DMS153 treated with DMSO at 0.1 percent for 48 hours (cell line): ENCODE data around the gene IL6ST.

Experiments
- DNase-seq: peaks from one replicate; lab custom pipeline; 2025; ENCODE audit not compliant: unreplicated experiment; lab: John Stamatoyannopoulos, UW

IL6ST gene

DNA sequence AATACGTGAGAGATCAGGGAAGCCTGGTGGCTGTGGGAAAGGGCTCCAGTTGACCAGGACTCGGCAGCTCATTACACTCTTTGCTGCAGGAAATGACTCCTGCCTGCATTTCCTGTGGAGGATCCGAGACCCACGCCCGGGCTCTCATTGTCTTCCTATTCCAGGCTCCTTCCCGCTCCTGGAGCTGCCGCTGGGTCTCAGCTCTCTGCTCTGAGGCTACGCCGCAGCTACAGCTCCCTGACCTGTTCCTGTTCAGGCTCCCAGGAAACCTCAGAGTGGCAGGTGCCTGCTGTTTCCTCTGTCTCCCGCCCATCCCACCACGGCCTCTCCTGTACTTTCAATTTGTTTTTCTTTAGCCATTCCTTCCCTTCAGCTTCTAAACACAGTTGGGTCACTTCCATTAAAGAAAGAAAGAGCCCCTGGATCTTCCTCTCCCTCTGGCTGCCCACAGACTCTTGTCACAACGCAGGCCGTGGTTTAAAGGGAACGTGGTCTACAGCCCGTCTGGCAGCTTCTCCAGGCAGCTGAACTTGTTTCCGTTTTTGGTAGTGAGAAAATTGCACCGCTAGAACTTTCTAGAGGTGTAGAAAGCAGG lies 71.5 kb downstream of the IL6ST start:
- peak; percentile 6 for DNase-seq

- DNase-seq: no peak
These were observed 73.1 kb downstream of the IL6ST start for GRCh38 chr5:55921617-55922016.

- no peak for DNase-seq
These were observed 74.0 kb downstream of the IL6ST start for GRCh38 chr5:55920784-55921183.

DNA sequence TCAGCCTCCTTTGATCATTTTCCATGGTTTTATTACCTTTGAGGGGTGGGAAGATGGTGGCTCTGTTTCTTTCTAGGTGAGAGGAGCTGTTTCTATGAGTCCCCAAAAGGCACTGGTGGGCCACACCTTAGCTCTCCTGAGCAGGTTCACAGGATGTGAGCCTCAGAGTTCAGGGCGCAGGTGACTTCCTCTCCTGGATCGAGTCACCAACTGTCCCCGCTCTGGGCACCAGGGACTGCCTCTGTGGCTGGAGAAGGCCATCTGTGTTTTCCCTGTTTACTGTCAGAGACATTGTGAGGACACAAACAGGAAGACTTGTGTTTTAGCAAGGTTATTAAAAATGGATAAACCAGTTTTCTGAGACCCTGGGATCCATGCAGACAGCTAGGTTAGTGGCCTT lies 75.1 kb downstream of the IL6ST start:
- DNase-seq: no peak

DNA sequence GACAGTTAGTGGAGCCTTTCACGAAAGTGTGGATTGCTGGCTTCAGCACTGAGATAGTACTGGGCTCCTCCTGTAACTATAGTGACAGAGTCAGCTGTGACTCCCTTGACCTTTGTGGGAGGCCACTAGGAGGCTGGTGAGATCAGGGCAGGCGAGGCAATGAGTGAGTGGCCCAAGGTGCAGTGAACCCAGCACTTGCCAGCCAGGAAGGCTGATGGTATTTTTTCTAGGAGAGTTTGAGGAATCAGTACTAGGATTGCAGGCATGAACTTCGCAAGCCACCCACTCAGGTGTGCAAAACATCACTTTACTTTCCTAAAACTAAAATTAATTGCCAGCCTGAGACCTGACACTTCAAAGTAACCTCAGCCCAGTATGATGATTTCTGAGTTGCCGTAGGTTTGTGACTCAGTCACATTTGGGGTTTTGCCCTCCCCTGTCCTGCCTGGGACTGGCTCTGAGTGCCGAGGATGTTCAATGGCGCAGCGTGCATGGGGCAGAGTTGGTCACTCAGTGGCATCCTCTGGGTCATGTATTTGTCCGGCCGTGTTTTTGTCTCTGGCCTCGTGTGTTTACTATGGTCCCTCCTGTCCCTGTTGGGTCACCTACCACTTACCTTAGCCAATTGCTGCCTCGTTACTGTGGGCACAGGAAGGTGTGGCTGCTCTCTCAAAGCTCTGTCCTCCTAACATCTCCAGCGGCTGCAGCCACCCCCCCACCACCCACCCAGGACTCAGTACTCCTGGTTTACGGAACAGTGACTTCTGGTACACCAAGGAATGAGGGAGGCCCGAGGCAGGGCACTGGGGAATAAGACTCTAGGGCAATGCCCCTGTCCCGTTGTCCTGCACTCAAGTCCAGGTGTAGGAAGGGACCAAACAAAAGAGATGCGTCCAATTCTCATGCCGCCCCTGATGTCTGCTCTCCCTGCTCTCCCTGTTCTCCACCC lies 76.4 kb downstream of the IL6ST start:
- no peak for DNase-seq

DNA sequence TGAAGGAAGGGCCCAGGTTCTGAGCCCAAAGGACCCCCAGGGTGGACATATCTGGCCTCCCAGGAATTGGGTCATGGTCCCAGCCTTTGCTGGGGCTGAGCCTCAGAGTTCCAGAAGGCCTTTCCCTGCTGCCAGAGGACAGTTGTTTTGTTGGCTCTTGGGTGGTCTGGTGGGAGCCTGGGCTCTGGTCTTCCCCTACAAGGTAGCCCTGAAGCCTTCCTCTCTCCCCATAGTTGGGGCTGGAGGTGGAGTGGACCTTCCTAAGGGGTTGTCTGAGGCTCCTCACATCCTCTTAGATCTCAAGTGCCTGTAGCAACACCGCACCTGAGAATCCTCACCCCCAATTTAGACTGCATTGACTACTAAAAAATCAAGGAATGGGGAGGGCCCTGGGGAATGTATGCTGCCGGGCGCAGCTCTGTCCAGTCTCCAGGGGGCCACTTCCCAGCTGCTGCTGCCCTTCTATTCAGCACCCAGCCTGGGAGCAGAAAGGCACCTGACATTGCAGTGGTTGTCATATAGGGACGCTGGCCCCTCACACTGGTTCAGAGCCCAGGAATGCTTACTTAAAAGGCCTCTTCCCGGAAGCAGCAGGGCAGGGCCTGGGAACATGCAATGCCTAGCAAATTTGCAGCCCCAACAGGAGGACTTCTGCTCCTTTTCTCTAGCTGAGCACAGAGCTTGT lies 77.2 kb downstream of the IL6ST start:
- no peak for DNase-seq

DNA sequence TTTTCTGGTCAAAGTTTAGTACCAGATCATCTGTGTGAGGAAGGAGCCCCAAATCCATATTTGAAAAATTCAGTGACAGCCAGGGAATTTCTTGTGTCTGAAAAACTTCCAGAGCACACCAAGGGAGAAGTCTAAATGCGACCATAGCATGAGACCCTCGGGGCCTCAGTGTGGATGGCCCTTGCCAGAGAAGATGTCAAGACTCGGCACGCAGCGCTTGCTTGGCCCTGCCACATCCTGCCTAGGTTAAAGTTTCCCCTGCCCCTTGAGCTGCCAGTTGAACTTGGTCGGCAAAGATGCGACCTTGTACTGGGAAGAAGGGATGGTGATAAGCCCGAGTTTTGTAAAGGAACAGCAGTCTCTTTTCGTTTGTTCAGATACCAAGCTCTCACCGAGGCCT lies 77.8 kb downstream of the IL6ST start:
- DNase-seq: no peak

DNA sequence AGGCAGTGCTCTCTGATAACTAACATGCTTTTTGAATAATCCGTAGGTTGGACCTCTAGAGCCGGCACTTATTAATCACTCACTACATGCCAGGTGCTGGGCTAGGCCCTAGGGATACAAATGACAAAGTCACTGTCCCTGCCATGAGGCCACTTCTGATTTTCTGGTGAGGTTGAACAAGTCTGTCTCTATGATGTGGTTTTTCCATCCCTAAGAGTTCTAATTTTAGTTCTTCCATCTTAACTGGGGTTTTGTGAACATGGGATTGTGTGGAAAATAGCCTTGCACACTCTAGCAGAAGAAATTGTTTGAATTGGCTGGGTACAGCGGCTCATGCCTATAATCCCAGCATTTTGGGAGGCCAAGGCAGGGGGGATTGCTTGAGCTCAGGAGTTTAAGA lies 79.0 kb downstream of the IL6ST start:
- no peak for DNase-seq

- no peak for DNase-seq
These were observed 79.8 kb downstream of the IL6ST start for GRCh38 chr5:55914971-55915370.

DNA sequence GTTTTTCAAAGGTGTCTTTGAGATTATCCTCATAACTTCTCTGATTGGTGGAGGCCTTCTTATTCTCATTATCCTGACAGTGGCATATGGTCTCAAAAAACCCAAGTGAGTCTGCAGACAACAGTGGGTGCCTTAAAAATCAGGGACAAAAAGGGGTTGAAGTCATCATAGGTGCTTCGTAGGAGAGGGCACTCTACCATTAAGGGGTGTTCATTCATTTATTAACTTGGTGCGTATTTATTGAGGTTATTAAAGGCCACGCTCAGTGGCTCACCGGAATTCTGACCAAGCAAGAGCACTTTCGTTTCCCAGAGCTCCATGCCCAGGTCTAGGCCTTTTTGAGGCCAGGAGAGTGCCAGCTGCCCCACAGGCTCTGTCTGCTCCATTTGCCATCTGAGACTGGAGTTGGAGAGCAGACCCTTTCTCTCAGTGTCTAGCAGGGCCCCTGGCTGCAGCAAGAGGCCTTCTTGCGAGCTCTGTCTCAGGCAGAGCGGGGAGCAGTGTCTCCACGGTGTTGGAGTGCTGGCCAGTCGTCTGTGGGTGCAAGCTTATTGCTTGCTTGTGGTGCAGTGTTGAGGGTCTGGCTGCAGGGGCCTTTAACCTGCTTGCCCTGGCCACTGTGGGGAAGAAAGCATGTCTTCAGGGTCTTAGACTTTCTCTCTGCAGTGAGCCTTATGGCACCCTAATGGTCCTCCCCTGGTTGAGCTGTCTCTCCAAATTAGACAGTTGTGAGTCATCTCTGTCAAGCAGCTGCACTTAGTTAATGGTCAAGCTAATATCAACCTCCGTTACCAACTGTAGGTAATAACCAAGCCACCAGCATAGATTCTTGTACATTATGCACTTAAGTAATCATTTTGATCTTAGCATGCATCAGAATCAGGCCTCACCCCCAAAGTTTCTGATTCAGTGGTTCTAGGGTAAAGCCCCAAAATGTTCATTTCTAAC lies 81.0 kb downstream of the IL6ST start:
- DNase-seq: no peak

GRCh38 chr5:55911784-55912653 lies 82.7 kb downstream of the IL6ST start:
- DNase-seq: no peak

GRCh38 chr5:55908804-55909203 lies 86.0 kb downstream of the IL6ST start:
- no peak for DNase-seq

DNA sequence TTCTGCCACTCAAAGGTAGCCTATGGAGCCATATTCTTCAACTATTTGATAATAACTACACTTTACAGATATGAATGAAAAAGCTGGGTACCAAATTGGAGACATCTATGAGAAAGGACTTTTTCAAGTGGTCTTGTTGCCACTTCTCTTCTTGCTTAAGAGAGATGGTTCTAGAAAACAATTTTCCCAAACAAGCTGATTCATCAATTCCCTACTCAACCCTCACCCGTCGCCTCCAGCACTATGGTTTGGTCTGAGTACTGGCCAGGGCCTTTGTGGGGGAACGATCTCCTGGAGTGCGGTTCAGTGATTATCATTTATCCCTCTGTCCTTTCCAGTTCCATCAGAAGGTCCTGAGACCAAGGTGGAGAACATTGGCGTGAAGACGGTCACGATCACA lies 86.8 kb downstream of the IL6ST start:
- DNase-seq: no peak

DNA sequence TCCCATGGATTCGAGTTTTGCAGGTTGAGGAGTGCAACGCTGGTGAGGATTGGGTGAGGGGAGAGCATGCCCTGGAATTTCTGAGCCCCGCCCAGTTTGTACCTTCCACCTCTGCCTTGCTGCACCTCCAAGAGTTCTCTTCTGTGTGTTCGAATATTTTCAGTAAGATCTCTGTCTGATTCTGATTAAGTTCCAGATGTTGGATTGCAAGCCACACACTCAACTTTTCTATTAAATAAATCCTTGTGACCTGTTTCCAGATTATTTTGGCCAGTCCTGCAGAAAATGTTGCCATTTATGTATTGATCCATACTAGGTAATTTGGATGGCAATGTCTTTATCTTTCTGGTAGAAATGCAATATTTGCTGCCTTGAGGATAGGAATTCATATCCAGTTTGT lies 89.5 kb downstream of the IL6ST start:
- no peak for DNase-seq

DNA sequence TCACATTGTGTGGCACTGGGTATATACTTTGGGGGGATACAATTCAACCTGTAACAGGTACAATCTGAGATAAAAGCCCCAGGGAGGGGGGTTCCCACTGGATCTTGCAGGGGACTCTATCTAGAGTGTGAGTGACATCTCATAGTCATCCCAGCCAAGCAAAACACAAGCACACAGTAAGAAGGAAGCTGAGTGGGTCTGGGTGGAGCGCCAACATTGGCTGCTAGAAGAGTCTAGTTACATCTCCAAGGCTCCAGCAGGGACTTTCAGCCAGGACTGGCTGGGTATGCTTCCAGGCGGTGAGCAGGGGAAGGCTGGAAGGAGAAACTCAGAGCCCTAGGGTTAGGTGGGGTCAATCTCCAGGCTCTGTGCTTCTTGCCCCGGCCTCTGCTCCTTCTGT lies 90.6 kb downstream of the IL6ST start:
- DNase-seq: no peak

DNA sequence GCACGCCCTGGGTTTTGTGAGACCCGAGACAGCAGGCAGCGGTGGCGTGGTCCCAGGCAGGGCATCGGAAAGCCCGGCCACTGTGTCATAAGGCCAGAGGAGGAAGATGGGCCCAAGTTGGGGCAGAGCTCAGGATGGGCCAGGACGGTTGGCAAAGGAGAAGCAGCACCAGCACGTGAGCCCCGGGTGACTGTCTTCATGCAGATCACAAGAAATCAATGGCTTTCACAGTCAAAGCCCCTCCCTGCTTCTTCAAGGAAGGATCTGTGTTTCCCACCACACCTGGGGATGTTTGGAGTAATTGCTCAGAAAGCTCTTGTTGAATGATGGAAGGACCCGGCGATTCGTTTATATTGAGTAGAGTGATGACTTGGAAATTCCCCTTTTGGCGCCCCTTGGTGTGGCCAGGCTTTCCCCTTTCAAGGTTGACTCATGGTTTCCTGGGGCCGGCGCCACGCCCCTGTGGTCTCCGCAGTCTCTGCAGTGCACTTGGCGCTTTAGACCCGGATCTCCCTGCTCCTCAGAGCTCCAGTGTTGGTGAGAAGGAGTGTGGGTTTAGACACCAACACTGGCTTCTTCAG lies 91.6 kb downstream of the IL6ST start:
- DNase-seq: no peak

DNA sequence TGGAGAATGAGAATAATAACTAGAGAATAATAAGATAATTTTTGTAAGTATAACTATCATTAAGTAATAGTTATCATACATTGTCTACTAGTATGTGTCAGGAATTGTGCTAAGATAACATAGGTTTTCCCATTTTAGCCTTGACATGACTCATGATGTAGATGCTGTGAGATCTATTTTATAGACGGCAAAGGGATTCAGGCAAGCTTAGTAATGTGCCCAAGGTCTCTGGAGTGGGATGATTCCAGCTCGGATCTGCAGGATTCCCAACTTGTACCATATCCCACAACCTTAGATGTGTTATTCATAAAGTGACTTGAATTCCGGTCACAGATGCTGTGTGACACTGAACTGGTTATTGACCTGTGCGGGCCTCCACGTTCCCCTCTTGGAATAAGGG lies 92.1 kb downstream of the IL6ST start:
- no peak for DNase-seq

DNA sequence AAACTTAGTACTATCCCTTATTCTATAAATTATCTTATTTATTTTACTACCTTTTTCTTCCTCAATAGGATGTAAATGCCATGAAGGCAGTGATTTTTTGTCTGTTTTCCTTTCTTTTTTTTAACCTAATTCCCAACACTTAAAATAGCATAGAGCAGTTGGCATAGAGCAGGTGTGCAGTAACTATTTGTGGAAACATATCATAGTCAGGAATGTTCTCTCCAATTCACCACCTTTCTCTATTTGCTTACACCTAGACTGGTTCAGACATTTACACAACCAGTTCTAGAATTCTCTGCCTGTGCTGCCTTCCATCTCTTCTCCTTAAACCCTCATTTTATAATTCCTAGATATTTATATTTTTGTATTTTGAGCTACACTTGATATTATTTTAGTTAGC lies 94.0 kb downstream of the IL6ST start:
- no peak for DNase-seq

DNA sequence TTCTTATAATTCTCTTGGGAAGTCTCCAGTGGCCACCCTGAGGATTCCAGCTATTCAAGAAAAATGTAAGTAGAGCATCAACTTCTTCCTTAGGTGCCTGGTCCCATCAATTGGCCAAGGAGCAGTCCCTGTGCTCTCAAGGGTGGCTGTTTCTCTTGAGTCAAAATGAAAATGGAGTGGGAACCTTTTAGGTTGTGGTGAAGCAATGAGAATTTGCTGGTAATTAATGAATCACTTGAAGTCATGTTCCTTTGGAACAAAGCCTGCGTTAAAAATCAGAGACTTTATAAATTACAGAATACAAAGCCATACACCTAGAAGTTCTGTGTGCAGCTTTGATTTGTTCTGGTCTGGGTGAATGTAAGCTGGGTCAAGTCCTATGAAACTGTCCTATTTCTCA lies 94.7 kb downstream of the IL6ST start:
- DNase-seq: no peak

GRCh38 chr5:55899344-55899743 lies 95.4 kb downstream of the IL6ST start:
- no peak for DNase-seq
